ENCODE results near the gene DLGAP4. TPM values are rescaled to one million over a fixed set of nuclear protein-coding genes. Genes with fewer than 3 reads are reported as not detected.

The DLGAP4 gene
- total RNA-seq, 1 donor from 2014 or later: 172 TPM

GRCh38 chr20:36352843-36353553, 46.9 kb downstream of the DLGAP4 start:
- H3K4me3 Mint-ChIP-seq (ENCODE audit: unreplicated experiment): no peak overlapping the region
- peaks cover 22% of the 10 kb centered on the region for H3K4me1 Mint-ChIP-seq (ENCODE audit: unreplicated experiment)

GRCh38 chr20:36353740-36354139, 47.6 kb downstream of the DLGAP4 start:
- Mint-ChIP-seq H3K4me1 (ENCODE audit: unreplicated experiment) (peaks cover 22% of the 10 kb centered on the region), H3K9me3 (ENCODE audit: unreplicated experiment) (no peaks in the 10 kb centered on the region), H3K27me3 (ENCODE audit: unreplicated experiment) (peaks cover 8% of the 10 kb centered on the region), H3K4me3 (ENCODE audit: unreplicated experiment) (no peak overlapping the region), H3K36me3 (ENCODE audit: low read depth, unreplicated experiment) (no peaks in the 10 kb centered on the region), H3K27ac (ENCODE audit: unreplicated experiment) (no peak overlapping the region)
- TF ChIP-seq, protein P1, sequence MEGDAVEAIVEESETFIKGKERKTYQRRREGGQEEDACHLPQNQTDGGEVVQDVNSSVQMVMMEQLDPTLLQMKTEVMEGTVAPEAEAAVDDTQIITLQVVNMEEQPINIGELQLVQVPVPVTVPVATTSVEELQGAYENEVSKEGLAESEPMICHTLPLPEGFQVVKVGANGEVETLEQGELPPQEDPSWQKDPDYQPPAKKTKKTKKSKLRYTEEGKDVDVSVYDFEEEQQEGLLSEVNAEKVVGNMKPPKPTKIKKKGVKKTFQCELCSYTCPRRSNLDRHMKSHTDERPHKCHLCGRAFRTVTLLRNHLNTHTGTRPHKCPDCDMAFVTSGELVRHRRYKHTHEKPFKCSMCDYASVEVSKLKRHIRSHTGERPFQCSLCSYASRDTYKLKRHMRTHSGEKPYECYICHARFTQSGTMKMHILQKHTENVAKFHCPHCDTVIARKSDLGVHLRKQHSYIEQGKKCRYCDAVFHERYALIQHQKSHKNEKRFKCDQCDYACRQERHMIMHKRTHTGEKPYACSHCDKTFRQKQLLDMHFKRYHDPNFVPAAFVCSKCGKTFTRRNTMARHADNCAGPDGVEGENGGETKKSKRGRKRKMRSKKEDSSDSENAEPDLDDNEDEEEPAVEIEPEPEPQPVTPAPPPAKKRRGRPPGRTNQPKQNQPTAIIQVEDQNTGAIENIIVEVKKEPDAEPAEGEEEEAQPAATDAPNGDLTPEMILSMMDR (IDR thresholded peaks at IDR 0.05; ENCODE audit: unreplicated experiment): no peak
- DNase-seq (ENCODE audit: low spot score): no peak

More at GRCh38 chr20:36352843-36353553, 46.9 kb downstream of the DLGAP4 start:
- TF ChIP-seq, protein P1 (IDR thresholded peaks at IDR 0.05; ENCODE audit: unreplicated experiment): no peak
- peaks cover 8% of the 10 kb centered on the region for H3K27me3 Mint-ChIP-seq (ENCODE audit: unreplicated experiment)
- no peak for DNase-seq (ENCODE audit: low spot score)
- no peaks in the 10 kb centered on the region for H3K36me3 Mint-ChIP-seq (ENCODE audit: low read depth, unreplicated experiment)
- no peaks in the 10 kb centered on the region for H3K9me3 Mint-ChIP-seq (ENCODE audit: unreplicated experiment)
- peak overlapping the region; percentile 59 for H3K27ac Mint-ChIP-seq (ENCODE audit: unreplicated experiment)

GRCh38 chr20:36355469-36356171, 49.5 kb downstream of the DLGAP4 start:
- Mint-ChIP-seq H3K9me3 (ENCODE audit: unreplicated experiment) (no peaks in the 10 kb centered on the region), H3K4me3 (ENCODE audit: unreplicated experiment) (no peak overlapping the region), H3K36me3 (ENCODE audit: low read depth, unreplicated experiment) (no peaks in the 10 kb centered on the region), H3K27me3 (ENCODE audit: unreplicated experiment) (peaks cover 9% of the 10 kb centered on the region), H3K4me1 (ENCODE audit: unreplicated experiment) (peaks cover 22% of the 10 kb centered on the region), H3K27ac (ENCODE audit: unreplicated experiment) (no peak overlapping the region)
- TF ChIP-seq, protein P1 (IDR thresholded peaks at IDR 0.05; ENCODE audit: unreplicated experiment): no peak
- no peak for DNase-seq (ENCODE audit: low spot score)

GRCh38 chr20:36359668-36360406, 53.7 kb downstream of the DLGAP4 start:
- Mint-ChIP-seq H3K4me3 (ENCODE audit: unreplicated experiment) (no peak overlapping the region), H3K9me3 (ENCODE audit: unreplicated experiment) (no peaks in the 10 kb centered on the region), H3K27ac (ENCODE audit: unreplicated experiment) (no peak overlapping the region), H3K4me1 (ENCODE audit: unreplicated experiment) (peaks cover 2% of the 10 kb centered on the region), H3K27me3 (ENCODE audit: unreplicated experiment) (peaks cover 10% of the 10 kb centered on the region), H3K36me3 (ENCODE audit: low read depth, unreplicated experiment) (no peaks in the 10 kb centered on the region)
- TF ChIP-seq, protein P1 (IDR thresholded peaks at IDR 0.05; ENCODE audit: unreplicated experiment): no peak
- DNase-seq (ENCODE audit: low spot score): no peak

Data from endothelial cell (in vitro differentiated cells).